Left forelimb (tissue), 1 donor: ENCODE data around the gene MON1B.

ENCODE experiments used
- DNase-seq: peaks from one replicate; pipeline ENCODE4 v3.0.0-alpha.2; 2018; ENCODE audit warnings: low spot score

Gene MON1B

GRCh38 chr16:77246150-77246549 is 55.2 kb downstream of the MON1B start:
- no peak for DNase-seq

- no peak for DNase-seq
Observed at GRCh38 chr16:77250400-77250799, 59.4 kb downstream of the MON1B start.
